Mesothelial cell of epicardium (in vitro differentiated cells): ENCODE results near the gene RPS3. TPM values are rescaled to one million over a fixed set of nuclear protein-coding genes. Genes with fewer than 3 reads are reported as not detected.

ENCODE experiments used
- DNase-seq, 2 experiments: peaks; one replicate each; pipeline ENCODE4 v3.0.0; 2021; ENCODE audit warnings: low spot score in 2 of 2; ENCODE audit not compliant: unreplicated experiment in 2 of 2
- H3K27ac Mint-ChIP-seq: 2 replicates; pipeline ENCODE4 v1.8.0; 2021; ENCODE audit warnings: mixed read lengths
- H3K27me3 Mint-ChIP-seq: 2 replicates; pipeline ENCODE4 v1.8.0; 2021; ENCODE audit warnings: low read depth, mixed read lengths
- H3K36me3 Mint-ChIP-seq: 2 replicates; pipeline ENCODE4 v1.8.0; 2021; ENCODE audit warnings: mixed read lengths
- H3K4me1 Mint-ChIP-seq: 2 replicates; pipeline ENCODE4 v1.8.0; 2021; ENCODE audit warnings: mixed read lengths
- H3K4me3 Mint-ChIP-seq: 2 replicates; pipeline ENCODE4 v1.8.0; 2021; ENCODE audit warnings: mild to moderate bottlenecking, moderate library complexity, mixed read lengths
- H3K9me3 Mint-ChIP-seq: 2 replicates; pipeline ENCODE4 v1.8.0; 2021; ENCODE audit warnings: mixed read lengths
- total RNA-seq: library from RNA; stranded (reverse); gene quantifications from 3 replicates; pipeline ENCODE4 v1.2.1, GENCODE V29; 2021
- TF ChIP-seq, protein P1 (sequence below): fragments of 200-600 bp; sonication (generic); IDR thresholded peaks from one replicate; pipeline ENCODE4 v1.5.0; 2021; ENCODE audit warnings: antibody characterized with exemption; ENCODE audit not compliant: unreplicated experiment

RPS3 gene
- total RNA-seq, 1 donor from 2014 or later: 2,848 TPM

DNA sequence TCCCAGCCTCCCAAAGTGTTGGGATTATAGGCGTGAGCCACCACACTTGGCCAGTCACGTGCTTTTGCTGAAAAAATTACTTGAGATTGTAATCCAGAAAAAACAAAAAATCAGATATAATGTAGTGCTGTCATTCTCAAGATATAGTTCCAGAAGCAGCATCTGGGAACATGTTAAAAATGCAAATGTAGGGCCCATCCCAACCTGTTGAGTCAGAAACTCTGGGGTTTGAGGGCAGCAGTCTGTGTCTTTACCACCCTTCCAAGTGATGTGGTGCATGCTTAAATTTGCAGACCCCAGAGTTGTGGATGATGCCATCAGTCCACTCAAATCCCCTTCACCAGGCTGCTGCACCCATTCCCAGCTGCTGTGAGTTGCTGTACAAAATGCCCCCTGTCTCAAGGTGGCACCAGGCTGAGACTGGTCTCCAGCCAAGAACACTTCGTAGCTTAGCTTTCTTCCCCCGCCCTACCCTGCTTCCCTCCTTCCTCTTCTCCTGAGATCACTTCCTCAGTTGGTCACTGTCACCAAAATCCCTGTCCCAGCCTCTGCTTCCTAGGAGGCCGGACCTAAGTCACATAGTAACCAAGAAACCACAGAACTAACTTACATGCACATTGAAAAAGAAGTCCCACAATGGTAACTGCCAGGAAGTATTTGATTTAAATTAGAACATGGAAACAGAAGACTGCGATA lies 29.6 kb upstream of the RPS3 start:
- TF ChIP-seq, protein P1, sequence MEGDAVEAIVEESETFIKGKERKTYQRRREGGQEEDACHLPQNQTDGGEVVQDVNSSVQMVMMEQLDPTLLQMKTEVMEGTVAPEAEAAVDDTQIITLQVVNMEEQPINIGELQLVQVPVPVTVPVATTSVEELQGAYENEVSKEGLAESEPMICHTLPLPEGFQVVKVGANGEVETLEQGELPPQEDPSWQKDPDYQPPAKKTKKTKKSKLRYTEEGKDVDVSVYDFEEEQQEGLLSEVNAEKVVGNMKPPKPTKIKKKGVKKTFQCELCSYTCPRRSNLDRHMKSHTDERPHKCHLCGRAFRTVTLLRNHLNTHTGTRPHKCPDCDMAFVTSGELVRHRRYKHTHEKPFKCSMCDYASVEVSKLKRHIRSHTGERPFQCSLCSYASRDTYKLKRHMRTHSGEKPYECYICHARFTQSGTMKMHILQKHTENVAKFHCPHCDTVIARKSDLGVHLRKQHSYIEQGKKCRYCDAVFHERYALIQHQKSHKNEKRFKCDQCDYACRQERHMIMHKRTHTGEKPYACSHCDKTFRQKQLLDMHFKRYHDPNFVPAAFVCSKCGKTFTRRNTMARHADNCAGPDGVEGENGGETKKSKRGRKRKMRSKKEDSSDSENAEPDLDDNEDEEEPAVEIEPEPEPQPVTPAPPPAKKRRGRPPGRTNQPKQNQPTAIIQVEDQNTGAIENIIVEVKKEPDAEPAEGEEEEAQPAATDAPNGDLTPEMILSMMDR: no peak
- Mint-ChIP-seq H3K4me1 (peaks cover 9% of the 10 kb centered on the region), H3K27me3 (peaks cover 2% of the 10 kb centered on the region), H3K4me3 (no peak overlapping the region), H3K27ac (no peak overlapping the region), H3K9me3 (peaks cover 3% of the 10 kb centered on the region), H3K36me3 (no peaks in the 10 kb centered on the region)
- no peak for DNase-seq

DNA sequence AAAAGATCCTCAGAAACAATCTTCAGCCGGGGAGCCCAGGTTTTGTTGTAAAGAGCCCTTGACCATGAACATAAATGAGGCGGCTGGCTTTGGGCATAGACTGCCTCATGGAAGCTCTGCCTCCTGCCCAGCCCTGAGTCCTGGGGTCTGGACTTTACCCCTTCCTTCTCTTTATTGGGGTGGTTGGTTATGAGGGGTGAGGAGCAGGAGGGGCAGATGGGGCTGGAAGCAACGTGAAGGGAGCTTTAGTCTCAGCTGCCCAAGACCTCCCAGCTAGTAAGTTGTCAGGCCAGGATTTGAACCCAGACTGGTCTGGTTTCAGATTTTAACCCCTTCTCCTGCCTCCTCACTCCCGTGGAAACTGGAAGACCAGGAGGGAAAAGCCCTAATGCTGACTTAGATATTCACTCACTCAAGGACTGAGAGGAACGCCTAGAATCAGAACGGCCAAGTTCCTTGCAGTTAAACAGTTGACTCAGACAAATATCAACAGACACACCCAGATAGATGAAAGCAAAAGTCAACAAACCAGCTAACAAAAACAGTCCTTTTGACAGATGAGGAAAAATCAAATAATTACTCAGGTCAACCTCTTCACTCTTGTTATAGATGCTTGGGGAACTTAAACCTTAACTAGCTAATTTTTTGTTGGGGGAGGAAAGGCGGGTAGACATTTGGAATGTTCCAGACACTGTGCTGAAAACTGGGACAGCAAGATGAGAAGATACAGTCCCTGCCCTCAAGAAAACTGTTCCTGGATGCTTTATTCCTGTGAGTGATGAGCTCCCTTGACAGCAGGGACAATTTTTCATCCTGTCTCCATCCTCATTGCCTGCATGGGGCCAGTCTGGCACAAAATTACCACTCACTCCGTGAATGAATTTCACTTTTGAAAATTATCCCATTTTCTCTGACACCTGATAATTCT lies 27.1 kb upstream of the RPS3 start:
- TF ChIP-seq, protein P1: no peak
- no peak for DNase-seq
- Mint-ChIP-seq H3K9me3 (peaks cover 3% of the 10 kb centered on the region), H3K27me3 (peaks cover 2% of the 10 kb centered on the region), H3K4me3 (no peak overlapping the region), H3K4me1 (peaks cover 9% of the 10 kb centered on the region), H3K36me3 (no peaks in the 10 kb centered on the region), H3K27ac (no peak overlapping the region)

DNA sequence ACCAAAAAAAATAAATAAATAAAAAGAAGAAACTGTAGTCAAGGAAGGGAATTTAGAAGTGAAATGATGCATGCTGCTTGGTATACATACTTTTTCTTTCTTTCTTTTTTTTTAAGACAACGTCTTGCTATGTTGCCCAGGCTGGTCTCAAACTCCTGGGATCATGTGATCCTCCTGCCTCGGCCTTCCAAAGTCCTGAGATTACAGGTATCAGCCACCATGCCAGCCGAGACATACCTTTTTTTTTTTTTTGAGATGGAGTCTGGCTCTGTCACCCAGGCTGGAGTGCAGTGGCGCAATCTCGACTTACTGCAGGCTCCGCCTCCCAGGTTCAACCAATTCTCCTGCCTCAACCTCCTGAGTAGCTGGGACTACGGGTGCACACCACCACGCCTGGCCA lies 26.1 kb upstream of the RPS3 start:
- Mint-ChIP-seq H3K4me1 (peaks cover 9% of the 10 kb centered on the region), H3K4me3 (no peak overlapping the region), H3K9me3 (peaks cover 3% of the 10 kb centered on the region), H3K27ac (no peak overlapping the region), H3K27me3 (peaks cover 2% of the 10 kb centered on the region), H3K36me3 (no peaks in the 10 kb centered on the region)
- TF ChIP-seq, protein P1: no peak
- DNase-seq: no peak

DNA sequence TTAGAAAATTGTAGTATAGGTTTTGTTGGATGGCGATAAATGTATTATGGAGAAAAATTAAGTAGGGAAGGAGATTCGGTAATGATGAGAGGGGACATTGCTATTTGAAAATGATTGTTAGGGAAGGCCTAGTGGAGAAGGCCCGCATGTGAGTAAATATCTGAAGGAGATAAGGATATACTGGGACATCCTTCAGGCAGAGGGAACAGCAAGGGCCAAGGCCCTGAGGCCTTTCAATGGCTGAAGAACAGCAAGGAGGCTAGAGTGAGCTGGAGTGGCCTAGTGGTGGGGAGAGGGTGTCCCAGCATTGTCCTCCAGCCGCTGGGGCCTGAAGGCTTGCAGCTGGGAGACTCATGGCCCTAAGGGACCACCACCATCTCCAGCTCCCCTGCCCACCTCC lies 24.7 kb upstream of the RPS3 start:
- TF ChIP-seq, protein P1: no peak
- Mint-ChIP-seq H3K4me3 (no peak overlapping the region), H3K27ac (no peak overlapping the region), H3K36me3 (no peaks in the 10 kb centered on the region), H3K4me1 (peaks cover 9% of the 10 kb centered on the region), H3K27me3 (peaks cover 2% of the 10 kb centered on the region), H3K9me3 (peaks cover 3% of the 10 kb centered on the region)
- no peak for DNase-seq

DNA sequence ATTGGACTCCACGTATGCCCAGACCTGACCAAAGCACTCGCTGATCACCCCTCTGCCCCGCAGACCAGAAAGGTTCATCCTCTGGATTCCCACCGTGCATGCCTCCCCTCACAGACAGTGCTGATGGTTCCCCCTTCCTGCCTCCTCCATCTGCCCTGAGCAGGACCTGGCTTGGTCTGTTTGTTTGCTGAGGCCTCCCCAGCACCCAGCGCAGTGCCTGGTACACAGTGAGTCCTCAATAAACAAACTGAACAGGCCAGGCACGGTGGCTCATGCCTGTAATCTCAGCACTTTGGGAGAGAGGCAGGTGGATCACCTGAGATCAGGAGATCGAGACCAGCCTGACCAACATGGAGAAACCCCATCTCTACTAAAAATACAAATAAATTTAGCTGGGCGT lies 23.7 kb upstream of the RPS3 start:
- H3K27me3 Mint-ChIP-seq: no peaks in the 10 kb centered on the region
- H3K36me3 Mint-ChIP-seq: no peaks in the 10 kb centered on the region
- no peak overlapping the region for H3K4me3 Mint-ChIP-seq
- H3K27ac Mint-ChIP-seq: no peak overlapping the region
- no peaks in the 10 kb centered on the region for H3K9me3 Mint-ChIP-seq
- peaks cover 11% of the 10 kb centered on the region for H3K4me1 Mint-ChIP-seq
- DNase-seq: no peak
- TF ChIP-seq, protein P1: no peak
